ENCODE results near the gene ZNF598.

ZNF598 gene

GRCh38 chr16:2009791-2010510, at the start of gene ZNF598:
ZNF598 (minus strand) TSS chr16:2009821.
- H3K9me3 Mint-ChIP-seq, result no peaks in the 10 kb centered on the region
- peaks cover 31% of the 10 kb centered on the region for H3K36me3 Mint-ChIP-seq
- H3K4me1 Mint-ChIP-seq, result peaks cover 39% of the 10 kb centered on the region
- peak within 1 kb of the TSS; percentile 87 for H3K4me3 Mint-ChIP-seq
- peak within 1 kb of the TSS; percentile 93 for H3K27ac Mint-ChIP-seq
- peak; percentile 97 for ATAC-seq
- peak; percentile 72 to 83 for DNase-seq (ENCODE audit: low spot score in 2 of 2)

- DNase-seq (ENCODE audit: low spot score in 2 of 2), result no peak
- Mint-ChIP-seq H3K9me3 (no peaks in the 10 kb centered on the region), H3K4me3 (no peak overlapping the region), H3K36me3 (peaks cover 28% of the 10 kb centered on the region), H3K27ac (no peak overlapping the region), H3K4me1 (peaks cover 5% of the 10 kb centered on the region)
- ATAC-seq, result no peak
Observed at GRCh38 chr16:2058872-2059271, 49.3 kb upstream of the ZNF598 start.

GRCh38 chr16:2058420-2058819, 48.8 kb upstream of the ZNF598 start:
- Mint-ChIP-seq H3K4me3 (no peak overlapping the region), H3K9me3 (no peaks in the 10 kb centered on the region), H3K27ac (no peak overlapping the region), H3K4me1 (peaks cover 5% of the 10 kb centered on the region), H3K36me3 (peaks cover 27% of the 10 kb centered on the region)
- no peak for ATAC-seq
- DNase-seq (ENCODE audit: low spot score in 2 of 2), result no peak

GRCh38 chr16:2057438-2057837, 47.8 kb upstream of the ZNF598 start:
- H3K9me3 Mint-ChIP-seq, result no peaks in the 10 kb centered on the region
- ATAC-seq (no peak), DNase-seq (ENCODE audit: low spot score in 2 of 2) (no peak)
- H3K27ac Mint-ChIP-seq, result peak overlapping the region; percentile 61
- no peak overlapping the region for H3K4me3 Mint-ChIP-seq
- peaks cover 11% of the 10 kb centered on the region for H3K4me1 Mint-ChIP-seq
- H3K36me3 Mint-ChIP-seq, result peaks cover 28% of the 10 kb centered on the region

GRCh38 chr16:2056681-2057407, 47.2 kb upstream of the ZNF598 start:
- DNase-seq (ENCODE audit: low spot score in 2 of 2) (no peak), ATAC-seq (no peak)
- Mint-ChIP-seq H3K36me3 (peaks cover 34% of the 10 kb centered on the region), H3K9me3 (no peaks in the 10 kb centered on the region), H3K27ac (peak overlapping the region; percentile 61), H3K4me1 (peaks cover 14% of the 10 kb centered on the region), H3K4me3 (no peak overlapping the region)

GRCh38 chr16:2056077-2056476, 46.5 kb upstream of the ZNF598 start:
- ATAC-seq (no peak), DNase-seq (ENCODE audit: low spot score in 2 of 2) (no peak)
- H3K4me1 Mint-ChIP-seq, result peaks cover 14% of the 10 kb centered on the region
- H3K4me3 Mint-ChIP-seq, result no peak overlapping the region
- peaks cover 40% of the 10 kb centered on the region for H3K36me3 Mint-ChIP-seq
- H3K27ac Mint-ChIP-seq, result no peak overlapping the region
- no peaks in the 10 kb centered on the region for H3K9me3 Mint-ChIP-seq

GRCh38 chr16:2054543-2055245, 45.1 kb upstream of the ZNF598 start:
- no peak overlapping the region for H3K27ac Mint-ChIP-seq

GRCh38 chr16:2053897-2054296, 44.3 kb upstream of the ZNF598 start:
- H3K4me1 Mint-ChIP-seq, result peaks cover 14% of the 10 kb centered on the region
- H3K27ac Mint-ChIP-seq, result no peak overlapping the region
- ATAC-seq (no peak), DNase-seq (ENCODE audit: low spot score in 2 of 2) (no peak)
- H3K36me3 Mint-ChIP-seq, result peaks cover 36% of the 10 kb centered on the region
- H3K4me3 Mint-ChIP-seq, result no peak overlapping the region
- no peaks in the 10 kb centered on the region for H3K9me3 Mint-ChIP-seq

More at GRCh38 chr16:2054543-2055245, 45.1 kb upstream of the ZNF598 start:
- ATAC-seq, result no peak
- DNase-seq (ENCODE audit: low spot score in 2 of 2), result no peak
- peaks cover 42% of the 10 kb centered on the region for H3K36me3 Mint-ChIP-seq
- H3K4me1 Mint-ChIP-seq, result peaks cover 14% of the 10 kb centered on the region
- no peak overlapping the region for H3K4me3 Mint-ChIP-seq
- no peaks in the 10 kb centered on the region for H3K9me3 Mint-ChIP-seq

- peaks cover 42% of the 10 kb centered on the region for H3K36me3 Mint-ChIP-seq
- H3K27ac Mint-ChIP-seq, result no peak overlapping the region
- H3K4me3 Mint-ChIP-seq, result no peak overlapping the region
- ATAC-seq (no peak), DNase-seq (ENCODE audit: low spot score in 2 of 2) (no peak)
- H3K4me1 Mint-ChIP-seq, result peaks cover 18% of the 10 kb centered on the region
- no peaks in the 10 kb centered on the region for H3K9me3 Mint-ChIP-seq
Observed at GRCh38 chr16:2053211-2053610, 43.6 kb upstream of the ZNF598 start.

- H3K4me3 Mint-ChIP-seq, result peak overlapping the region; percentile 83
- peak overlapping the region; percentile 73 for H3K27ac Mint-ChIP-seq
- ATAC-seq (peak; percentile 42), DNase-seq (ENCODE audit: low spot score in 2 of 2) (no peak)
- H3K4me1 Mint-ChIP-seq, result peaks cover 28% of the 10 kb centered on the region
- H3K9me3 Mint-ChIP-seq, result no peaks in the 10 kb centered on the region
- H3K36me3 Mint-ChIP-seq, result peaks cover 37% of the 10 kb centered on the region
Observed at GRCh38 chr16:2048116-2048543, 38.5 kb upstream of the ZNF598 start.

- ATAC-seq, result peak; percentile 98
- H3K9me3 Mint-ChIP-seq, result no peaks in the 10 kb centered on the region
- peak within 1 kb of the TSS; percentile 73 for H3K27ac Mint-ChIP-seq
- H3K4me1 Mint-ChIP-seq, result peaks cover 23% of the 10 kb centered on the region
- H3K4me3 Mint-ChIP-seq, result peak within 1 kb of the TSS; percentile 83
- peaks cover 31% of the 10 kb centered on the region for H3K36me3 Mint-ChIP-seq
- DNase-seq (ENCODE audit: low spot score in 2 of 2), result peak; percentile 92 to 98
Observed at GRCh38 chr16:2047330-2048115, 37.9 kb upstream of the ZNF598 start, which contains the start of the genes NTHL1 and TSC2. NTHL1 (minus strand) TSS chr16:2047834; CDS start chr16:2047823, 11 bp downstream. TSC2 (plus strand) TSS chr16:2047985; CDS start chr16:2048616, 631 bp downstream.

- DNase-seq (ENCODE audit: low spot score in 2 of 2) (no peak), ATAC-seq (no peak)
- H3K4me1 Mint-ChIP-seq, result peaks cover 19% of the 10 kb centered on the region
- H3K36me3 Mint-ChIP-seq, result peaks cover 25% of the 10 kb centered on the region
- peak overlapping the region; percentile 83 for H3K4me3 Mint-ChIP-seq
- peak overlapping the region; percentile 52 for H3K27ac Mint-ChIP-seq
- no peaks in the 10 kb centered on the region for H3K9me3 Mint-ChIP-seq
Observed at GRCh38 chr16:2046893-2047329, 37.3 kb upstream of the ZNF598 start.

GRCh38 chr16:2045965-2046892, 36.6 kb upstream of the ZNF598 start:
- peaks cover 19% of the 10 kb centered on the region for H3K36me3 Mint-ChIP-seq
- H3K4me1 Mint-ChIP-seq, result peaks cover 19% of the 10 kb centered on the region
- H3K9me3 Mint-ChIP-seq, result no peaks in the 10 kb centered on the region
- no peak for DNase-seq (ENCODE audit: low spot score in 2 of 2)
- H3K4me3 Mint-ChIP-seq, result peak overlapping the region; percentile 83
- H3K27ac Mint-ChIP-seq, result no peak overlapping the region
- ATAC-seq, result no peak

GRCh38 chr16:2044541-2044940, 34.9 kb upstream of the ZNF598 start:
- H3K4me3 Mint-ChIP-seq, result no peak overlapping the region
- no peaks in the 10 kb centered on the region for H3K9me3 Mint-ChIP-seq
- H3K36me3 Mint-ChIP-seq, result peaks cover 6% of the 10 kb centered on the region
- no peak for DNase-seq (ENCODE audit: low spot score in 2 of 2)
- ATAC-seq, result no peak
- H3K27ac Mint-ChIP-seq, result no peak overlapping the region
- peaks cover 19% of the 10 kb centered on the region for H3K4me1 Mint-ChIP-seq
